Glutamatergic neuron (in vitro differentiated cells): Measurements from ENCODE around the gene DNAH8. TPM values are rescaled to one million over a fixed set of nuclear protein-coding genes. Genes with fewer than 3 reads are reported as not detected.

Experiments
- DNase-seq: peaks from one replicate; pipeline ENCODE4 v3.0.0; 2022
- H3K27ac Mint-ChIP-seq: one replicate; pipeline ENCODE4 v1.8.0; 2020; ENCODE audit warnings: mild to moderate bottlenecking, mixed read lengths, inconsistent platforms; ENCODE audit not compliant: unreplicated experiment
- H3K27me3 Mint-ChIP-seq: one replicate; pipeline ENCODE4 v1.8.0; 2020; ENCODE audit warnings: mild to moderate bottlenecking, moderate library complexity, mixed read lengths, inconsistent platforms; ENCODE audit not compliant: unreplicated experiment
- H3K36me3 Mint-ChIP-seq: one replicate; pipeline ENCODE4 v1.8.0; 2020; ENCODE audit warnings: mild to moderate bottlenecking, mixed read lengths, inconsistent platforms; ENCODE audit not compliant: unreplicated experiment
- H3K4me1 Mint-ChIP-seq: one replicate; pipeline ENCODE4 v1.8.0; 2020; ENCODE audit warnings: mild to moderate bottlenecking, low read depth, mixed read lengths, inconsistent platforms; ENCODE audit not compliant: unreplicated experiment
- H3K4me3 Mint-ChIP-seq: one replicate; pipeline ENCODE4 v1.8.0; 2020; ENCODE audit warnings: mild to moderate bottlenecking, mixed read lengths, inconsistent platforms; ENCODE audit not compliant: unreplicated experiment
- H3K9me3 Mint-ChIP-seq: one replicate; pipeline ENCODE4 v1.8.0; 2020; ENCODE audit warnings: mild to moderate bottlenecking, moderate library complexity, mixed read lengths, inconsistent platforms; ENCODE audit not compliant: unreplicated experiment
- CTCF ChIP-seq: fragments of 200-600 bp; sonication (generic); IDR thresholded peaks from one replicate; pipeline ENCODE4 v1.5.0; 2021; ENCODE audit not compliant: partially characterized antibody, unreplicated experiment
- total RNA-seq: library from RNA; stranded (reverse); fragmentation: NEBNext Ultra II Directional; extraction: Animal tissue kit (Norgen Biotek cat#: 25700); gene quantifications from one replicate; pipeline ENCODE4 v1.2.1, GENCODE V29; 2021; ENCODE audit not compliant: unreplicated experiment

The DNAH8 gene
- total RNA-seq, 1 donor from 2014 or later: not detected

GRCh38 chr6:39037082-39037508, 322.0 kb downstream of the DNAH8 start:
- no peak overlapping the region for H3K4me3 Mint-ChIP-seq
- DNase-seq: no peak
- H3K27me3 Mint-ChIP-seq: peaks cover 1% of the 10 kb centered on the region
- TF ChIP-seq CTCF: no peak
- H3K27ac Mint-ChIP-seq: no peak overlapping the region
- peaks cover 2% of the 10 kb centered on the region for H3K9me3 Mint-ChIP-seq
- H3K36me3 Mint-ChIP-seq: no peaks in the 10 kb centered on the region
- no peaks in the 10 kb centered on the region for H3K4me1 Mint-ChIP-seq

GRCh38 chr6:39037707-39038106, 322.6 kb downstream of the DNAH8 start:
- DNase-seq: no peak
- H3K27ac Mint-ChIP-seq: no peak overlapping the region
- no peaks in the 10 kb centered on the region for H3K4me1 Mint-ChIP-seq
- peaks cover 2% of the 10 kb centered on the region for H3K9me3 Mint-ChIP-seq
- no peak for TF ChIP-seq CTCF
- no peaks in the 10 kb centered on the region for H3K36me3 Mint-ChIP-seq
- no peak overlapping the region for H3K4me3 Mint-ChIP-seq
- peaks cover 1% of the 10 kb centered on the region for H3K27me3 Mint-ChIP-seq

GRCh38 chr6:39040080-39040673, 325.1 kb downstream of the DNAH8 start:
- no peak for TF ChIP-seq CTCF
- H3K27me3 Mint-ChIP-seq: peaks cover 1% of the 10 kb centered on the region
- H3K4me3 Mint-ChIP-seq: no peak overlapping the region
- no peak for DNase-seq
- H3K4me1 Mint-ChIP-seq: no peaks in the 10 kb centered on the region
- no peak overlapping the region for H3K27ac Mint-ChIP-seq
- no peaks in the 10 kb centered on the region for H3K36me3 Mint-ChIP-seq
- H3K9me3 Mint-ChIP-seq: peaks cover 2% of the 10 kb centered on the region

- no peaks in the 10 kb centered on the region for H3K36me3 Mint-ChIP-seq
- H3K27ac Mint-ChIP-seq: no peak overlapping the region
- H3K9me3 Mint-ChIP-seq: peaks cover 2% of the 10 kb centered on the region
- no peak for TF ChIP-seq CTCF
- no peaks in the 10 kb centered on the region for H3K27me3 Mint-ChIP-seq
- no peak overlapping the region for H3K4me3 Mint-ChIP-seq
- DNase-seq: no peak
- H3K4me1 Mint-ChIP-seq: no peaks in the 10 kb centered on the region
These were observed 326.0 kb downstream of the DNAH8 start for GRCh38 chr6:39041072-39041471.

GRCh38 chr6:39043776-39044175, 328.7 kb downstream of the DNAH8 start:
- H3K27ac Mint-ChIP-seq: no peak overlapping the region
- TF ChIP-seq CTCF: no peak
- H3K4me1 Mint-ChIP-seq: no peaks in the 10 kb centered on the region
- H3K27me3 Mint-ChIP-seq: no peaks in the 10 kb centered on the region
- no peak overlapping the region for H3K4me3 Mint-ChIP-seq
- peaks cover 2% of the 10 kb centered on the region for H3K9me3 Mint-ChIP-seq
- no peaks in the 10 kb centered on the region for H3K36me3 Mint-ChIP-seq
- no peak for DNase-seq
